Raji (cell line): ENCODE results near the gene ATG7.

Experiments
- POLR2A ChIP-seq: IDR thresholded peaks from 2 replicates; pipeline ENCODE4 v1.6.1; 2011; ENCODE audit warnings: low read depth, low read length, control low read depth; ENCODE audit not compliant: insufficient read depth

The ATG7 gene

DNA sequence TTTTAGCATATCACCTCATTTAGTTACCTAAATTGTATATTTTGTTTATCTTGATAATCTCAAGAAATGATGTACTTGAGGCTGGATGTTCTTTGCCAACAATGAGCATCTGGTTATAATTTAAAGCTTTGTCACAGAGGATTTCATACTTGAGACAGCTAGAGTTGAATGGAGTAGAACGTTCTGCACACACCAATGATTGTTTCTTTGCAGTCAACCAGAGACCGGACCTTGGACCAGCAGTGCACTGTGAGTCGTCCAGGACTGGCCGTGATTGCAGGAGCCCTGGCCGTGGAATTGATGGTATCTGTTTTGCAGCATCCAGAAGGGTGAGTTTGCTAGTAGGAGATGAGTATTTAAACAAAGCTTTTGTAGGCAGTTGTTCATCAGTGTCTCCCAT, 90.4 kb downstream of the ATG7 start:
- TF ChIP-seq POLR2A: no peak

GRCh38 chr3:11363715-11364114, 91.5 kb downstream of the ATG7 start:
- no peak for TF ChIP-seq POLR2A

DNA sequence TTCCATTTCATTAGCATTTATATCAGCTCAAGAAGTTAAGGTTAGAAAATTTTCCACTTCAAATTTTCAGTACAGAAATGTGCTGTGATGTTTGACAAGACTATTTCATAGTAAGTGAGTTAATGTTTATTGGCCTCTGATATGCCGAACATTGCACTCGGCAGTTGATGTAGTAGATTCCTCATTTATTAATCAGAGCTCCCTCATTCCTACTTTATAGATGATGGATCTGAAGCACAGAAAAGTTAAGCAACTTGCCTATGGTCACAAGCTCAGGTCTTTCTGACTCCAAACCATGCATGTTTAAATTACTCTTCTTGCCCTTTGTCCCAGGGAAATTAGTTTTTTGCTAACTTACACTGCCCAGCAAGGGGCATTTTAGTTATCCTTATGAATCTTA, 92.0 kb downstream of the ATG7 start:
- no peak for TF ChIP-seq POLR2A

DNA sequence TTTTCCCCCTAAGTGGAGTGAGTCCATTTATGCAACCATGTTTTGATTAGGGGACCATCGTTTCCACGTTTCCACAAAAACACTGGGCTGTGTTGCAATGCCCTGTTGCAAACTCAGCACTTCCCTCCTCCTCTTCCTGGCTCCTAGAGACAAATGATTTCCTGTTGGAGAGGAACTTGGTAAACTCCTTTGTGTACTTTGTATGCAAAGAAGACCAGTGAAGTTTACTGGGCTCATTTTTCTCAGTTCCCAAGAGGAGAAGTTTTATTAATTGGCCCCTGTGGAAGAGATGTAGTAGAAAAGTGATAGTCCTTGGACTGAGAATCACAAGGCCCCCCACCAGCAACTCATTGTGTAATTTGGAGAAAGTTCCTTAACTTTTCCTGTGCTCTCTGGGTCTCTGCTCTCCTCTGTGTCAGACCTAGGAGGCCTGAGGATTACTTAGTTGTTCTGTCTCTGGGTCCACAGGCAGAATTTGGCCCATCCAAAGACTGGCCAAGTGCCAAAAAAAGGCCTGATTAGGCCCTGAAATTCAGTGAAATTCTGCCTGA, 95.0 kb downstream of the ATG7 start:
- TF ChIP-seq POLR2A: no peak

GRCh38 chr3:11370191-11370590, 98.0 kb downstream of the ATG7 start:
- TF ChIP-seq POLR2A: no peak

GRCh38 chr3:11370966-11371365, 98.8 kb downstream of the ATG7 start:
- no peak for TF ChIP-seq POLR2A

DNA sequence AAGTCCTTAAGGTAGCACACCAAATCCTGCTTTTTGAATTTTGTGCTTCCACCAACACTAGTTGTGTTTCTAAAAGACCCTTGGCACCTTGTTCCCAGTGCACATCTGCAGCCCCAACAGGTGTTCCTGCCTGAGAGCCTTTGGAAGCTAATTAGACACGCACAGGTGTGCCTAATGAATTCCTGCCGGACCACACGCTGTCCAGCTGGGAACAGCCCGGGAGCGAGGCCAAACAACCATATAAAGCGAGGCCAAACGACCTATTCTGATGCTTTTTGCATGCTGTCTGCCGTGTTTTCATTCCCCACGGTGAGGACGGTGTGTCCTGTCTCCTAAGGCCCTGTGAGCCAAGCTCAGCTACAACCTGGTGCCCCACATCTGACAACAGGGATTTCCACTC, 99.5 kb downstream of the ATG7 start:
- no peak for TF ChIP-seq POLR2A

DNA sequence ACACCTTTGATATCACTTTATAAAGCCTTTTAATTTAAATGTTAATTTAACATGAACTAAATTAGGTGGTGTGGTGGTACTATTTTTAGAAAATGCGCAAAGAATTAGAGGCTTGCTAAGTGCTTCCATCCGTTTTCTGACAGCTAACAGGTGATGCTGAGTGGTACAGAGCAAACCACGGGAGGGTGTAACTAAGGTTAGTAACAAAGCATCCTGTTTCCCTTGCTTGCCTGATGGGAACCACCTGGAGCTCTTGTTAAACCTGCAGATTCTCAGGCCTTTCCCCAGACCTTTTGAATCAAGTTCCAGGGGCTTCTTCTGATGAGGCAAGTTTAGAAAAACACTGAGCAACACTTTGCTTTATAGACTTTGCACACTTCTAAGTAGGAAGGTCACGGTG, 101.0 kb downstream of the ATG7 start:
- TF ChIP-seq POLR2A: no peak

- no peak for TF ChIP-seq POLR2A
Observed at GRCh38 chr3:11373654-11374053, 101.5 kb downstream of the ATG7 start.

DNA sequence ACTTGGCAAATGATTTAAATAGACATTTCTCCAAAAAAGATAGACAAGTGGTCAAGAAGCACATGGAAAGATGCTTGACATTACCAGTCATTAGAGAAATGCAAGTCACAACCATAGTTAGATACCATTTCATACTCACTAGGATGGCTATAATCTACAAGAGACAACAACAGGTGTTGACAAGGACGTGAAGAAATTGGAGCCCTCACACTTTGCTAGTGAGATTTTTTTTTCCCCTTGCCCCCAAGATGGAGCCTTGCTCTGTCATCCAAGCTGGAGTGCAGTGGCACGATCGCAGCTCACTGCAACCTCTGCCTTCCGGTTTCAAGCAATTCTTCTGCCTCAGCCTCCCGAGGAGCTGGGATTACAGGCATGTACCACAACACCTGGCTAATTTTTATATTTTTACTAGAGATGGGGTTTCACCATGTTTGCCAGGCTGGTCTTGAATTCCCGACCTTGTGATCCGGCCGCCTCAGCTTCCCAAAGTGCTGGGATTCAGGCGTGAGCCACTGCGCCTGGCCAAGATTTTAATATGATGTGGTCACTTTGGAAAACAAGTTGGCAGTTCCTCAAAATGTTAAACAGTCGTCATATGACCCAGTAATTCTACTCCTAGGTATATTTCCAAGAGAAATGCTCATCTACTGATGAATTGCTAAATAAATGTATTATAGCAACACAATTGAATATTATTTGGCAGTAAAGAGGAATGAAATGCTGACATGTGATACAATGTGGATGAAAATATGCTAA, 103.3 kb downstream of the ATG7 start:
- TF ChIP-seq POLR2A: no peak

DNA sequence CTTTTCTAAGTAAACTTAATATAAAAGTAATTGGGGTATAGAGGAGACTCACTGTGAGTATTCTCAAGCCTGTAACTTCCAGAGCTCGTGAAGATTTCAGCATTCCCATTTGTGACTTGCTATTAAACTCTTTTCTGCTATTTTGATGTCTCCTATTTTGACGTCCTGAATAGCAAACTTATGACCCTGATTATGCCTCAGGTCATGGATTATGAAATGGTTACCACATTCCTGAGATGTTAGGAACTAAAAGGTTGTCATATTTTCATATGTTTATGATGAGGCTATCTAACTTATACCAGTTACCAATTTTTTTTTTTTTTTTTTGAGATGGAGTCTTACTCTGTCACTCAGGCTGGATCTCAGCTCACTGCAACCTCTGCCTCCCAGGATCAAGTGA, 105.5 kb downstream of the ATG7 start:
- TF ChIP-seq POLR2A: no peak

GRCh38 chr3:11379238-11379823, 107.1 kb downstream of the ATG7 start:
- TF ChIP-seq POLR2A: no peak

DNA sequence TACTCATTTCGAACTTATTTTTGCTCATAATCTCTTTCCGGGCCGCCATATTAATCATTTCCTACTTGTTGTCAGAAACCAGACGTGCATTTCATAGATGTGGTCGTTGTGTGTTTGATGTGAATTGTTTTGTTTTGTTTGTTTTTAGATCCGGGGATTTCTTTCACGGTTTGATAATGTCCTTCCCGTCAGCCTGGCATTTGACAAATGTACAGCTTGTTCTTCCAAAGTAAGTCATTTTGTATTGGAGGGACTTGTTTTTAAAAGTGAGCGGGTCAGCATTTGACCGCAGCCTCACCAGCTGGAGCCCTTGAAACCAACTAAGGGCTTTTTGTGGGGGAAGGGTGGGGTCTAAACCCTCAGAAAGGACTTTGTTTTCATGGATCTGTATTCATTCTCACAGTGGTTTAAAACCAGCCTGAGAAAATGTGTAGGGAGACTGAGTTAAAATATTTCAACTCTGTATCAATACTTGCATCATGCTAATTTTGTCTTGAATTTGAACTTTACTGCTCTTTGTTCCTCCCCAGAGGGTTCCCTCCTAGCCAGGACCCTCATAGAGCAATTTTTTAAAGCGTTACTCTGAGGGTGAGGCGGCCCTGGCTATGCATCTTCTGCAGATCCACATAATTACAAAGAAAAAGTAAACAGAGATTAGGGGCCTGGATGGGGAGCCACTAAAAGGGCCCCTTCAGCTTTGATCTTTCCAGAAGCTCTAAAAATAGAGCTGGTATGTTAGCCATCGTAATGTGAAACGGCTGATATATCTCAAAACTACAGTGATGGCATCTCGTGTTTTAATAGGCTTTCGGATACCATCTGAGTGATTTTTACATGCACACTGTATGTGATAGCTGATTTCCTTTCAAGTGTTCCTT, 107.9 kb downstream of the ATG7 start:
- no peak for TF ChIP-seq POLR2A

- TF ChIP-seq POLR2A: no peak
Observed at GRCh38 chr3:11381141-11381540, 108.9 kb downstream of the ATG7 start.

DNA sequence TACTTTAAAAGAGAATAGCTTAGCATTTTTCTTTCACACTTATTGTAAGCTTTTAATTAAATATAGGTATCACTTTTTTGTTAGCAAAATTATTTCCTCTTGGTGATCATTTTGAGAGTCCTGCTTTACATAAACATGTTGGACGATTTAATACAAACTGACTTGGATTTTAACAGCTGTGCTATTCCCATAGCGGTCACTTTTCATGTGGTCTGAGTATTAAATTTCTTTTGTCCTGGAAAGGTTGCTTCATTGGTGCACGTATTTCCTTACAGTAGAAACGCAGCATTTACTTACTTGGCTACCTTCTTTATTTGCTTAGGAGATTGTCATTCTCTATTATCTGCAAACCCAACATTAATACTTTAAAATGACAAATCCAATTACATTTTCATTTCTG, 109.4 kb downstream of the ATG7 start:
- TF ChIP-seq POLR2A: no peak
